HepG2 (cell line): ENCODE results near the gene C2orf80. TPM values are rescaled to one million over a fixed set of nuclear protein-coding genes. Genes with fewer than 3 reads are reported as not detected.

ENCODE experiments used
- HNRNPUL1 ChIP-seq: fragments of 200-400 bp; formaldehyde crosslinking; IDR thresholded peaks from 2 replicates; pipeline ENCODE4 v1.6.1; 2017; ENCODE audit warnings: low read depth, mild to moderate bottlenecking, low read length, moderate library complexity
- ISL2 ChIP-seq: sonication (generic); formaldehyde crosslinking; IDR thresholded peaks from 2 replicates; pipeline ENCODE4 v1.5.0; 2020; ENCODE audit warnings: missing genetic modification reagents
- MAF1 ChIP-seq: sonication (generic); formaldehyde crosslinking; IDR thresholded peaks from 2 replicates; pipeline ENCODE4 v1.5.0; 2020; ENCODE audit warnings: missing genetic modification reagents, borderline replicate concordance
- NCOA5 ChIP-seq: sonication (generic); formaldehyde crosslinking; IDR thresholded peaks from 2 replicates; pipeline ENCODE4 v1.4.0; 2020; ENCODE audit warnings: missing genetic modification reagents
- PATZ1 ChIP-seq: sonication (generic); formaldehyde crosslinking; IDR thresholded peaks from 2 replicates; pipeline ENCODE4 v1.4.0; 2020; ENCODE audit warnings: missing genetic modification reagents
- SAFB2 ChIP-seq: sonication (generic); formaldehyde crosslinking; IDR thresholded peaks from 2 replicates; pipeline ENCODE4 v1.5.1; 2020; ENCODE audit warnings: missing genetic modification reagents, low read depth, mild to moderate bottlenecking, borderline replicate concordance
- SNAPC5 ChIP-seq: sonication (generic); formaldehyde crosslinking; IDR thresholded peaks from 2 replicates; pipeline ENCODE4 v1.8.1; 2023; ENCODE audit warnings: mild to moderate bottlenecking, missing genetic modification reagents, borderline replicate concordance
- YY1 ChIP-seq: IDR thresholded peaks from 2 replicates; pipeline ENCODE4 v1.6.1; 2011; ENCODE audit warnings: low read length, low read depth, moderate library complexity, mild to moderate bottlenecking; ENCODE audit not compliant: insufficient read depth, insufficient replicate concordance
- ZC3H13 ChIP-seq: sonication (generic); formaldehyde crosslinking; IDR thresholded peaks from 2 replicates; pipeline ENCODE4 v1.8.1; 2023; ENCODE audit warnings: mild to moderate bottlenecking, missing genetic modification reagents, moderate library complexity
- ZFP37 ChIP-seq: sonication (generic); formaldehyde crosslinking; IDR thresholded peaks from 2 replicates; pipeline ENCODE4 v1.4.0; 2020; ENCODE audit warnings: missing genetic modification reagents, borderline replicate concordance
- ZIK1 ChIP-seq: sonication (generic); formaldehyde crosslinking; IDR thresholded peaks from 2 replicates; pipeline ENCODE4 v1.5.0; 2020; ENCODE audit warnings: mild to moderate bottlenecking, low read depth, missing genetic modification reagents, borderline replicate concordance
- ZNF329 ChIP-seq: sonication (generic); formaldehyde crosslinking; IDR thresholded peaks from 2 replicates; pipeline ENCODE4 v1.9.0; 2021; ENCODE audit warnings: low read depth, mild to moderate bottlenecking, missing genetic modification reagents
- ZNF333 ChIP-seq: sonication (generic); formaldehyde crosslinking; IDR thresholded peaks from 2 replicates; pipeline ENCODE4 v1.4.0; 2020; ENCODE audit warnings: mild to moderate bottlenecking, missing genetic modification reagents, borderline replicate concordance
- ZNF512 ChIP-seq: sonication (generic); formaldehyde crosslinking; IDR thresholded peaks from 2 replicates; pipeline ENCODE4 v1.4.0; 2020; ENCODE audit warnings: mild to moderate bottlenecking, missing genetic modification reagents
- ZNF552 ChIP-seq: sonication (generic); formaldehyde crosslinking; IDR thresholded peaks from 2 replicates; pipeline ENCODE4 v1.9.0; 2022; ENCODE audit warnings: missing genetic modification reagents, mild to moderate bottlenecking, borderline replicate concordance
- ZNF660 ChIP-seq: sonication (generic); formaldehyde crosslinking; IDR thresholded peaks from 2 replicates; pipeline ENCODE4 v1.5.1; 2020; ENCODE audit warnings: mild to moderate bottlenecking, low read depth, missing genetic modification reagents, borderline replicate concordance
- ZSCAN21 ChIP-seq: sonication (generic); formaldehyde crosslinking; IDR thresholded peaks from 2 replicates; pipeline ENCODE4 v1.8.0; 2022; ENCODE audit warnings: mild to moderate bottlenecking, missing genetic modification reagents, moderate library complexity, borderline replicate concordance
- ZSCAN29 ChIP-seq: sonication (generic); formaldehyde crosslinking; conservative IDR thresholded peaks from 2 replicates; pipeline ENCODE4 v1.4.0; 2020; ENCODE audit warnings: mild to moderate bottlenecking, missing genetic modification reagents
- polyA plus RNA-seq, 8 experiments: library from polyadenylated mRNA; depleted of rRNA in 3 of 8; stranded (reverse) in 7 of 8; unstranded in 1 of 8; fragments of >200 nt; fragmentation: Illumina TruSeq in 4 of 8; extraction: Trizol in 4 of 8; gene quantifications; 2 replicates each; pipeline versions ENCODE4 v1.2.1 to v1.2.3, GENCODE V29; 2011 to 2016; ENCODE audit warnings: low read depth in 4 of 8, missing spikeins in 1 of 8, mixed read lengths in 1 of 8; ENCODE audit not compliant: insufficient read depth in 1 of 8
- total RNA-seq, 5 experiments: library from RNA; depleted of rRNA; stranded (reverse); fragments of >200 nt; fragmentation: Illumina TruSeq; extraction: Trizol; gene quantifications; 2 replicates each; pipeline ENCODE4 v1.2.3, GENCODE V29; 2016; ENCODE audit warnings: low read depth in 1 of 5
- TF ChIP-seq, protein P1 (sequence below): sonication (generic); formaldehyde crosslinking; conservative IDR thresholded peaks from 2 replicates; pipeline ENCODE4 v1.4.0; 2020; ENCODE audit warnings: mild to moderate bottlenecking, missing genetic modification reagents, moderate library complexity
- TF ChIP-seq, protein P2 (sequence below): sonication (generic); formaldehyde crosslinking; IDR thresholded peaks from 2 replicates; pipeline ENCODE4 v1.5.1; 2020; ENCODE audit warnings: mild to moderate bottlenecking, missing genetic modification reagents, borderline replicate concordance

The C2orf80 gene
- total and polyA plus RNA-seq, 2 of the 13 experiments (the other 11 are each of a cell fraction or from before 2014, with no cell fraction given) = not detected

GRCh38 chr2:208179028-208179609 is 10.7 kb downstream of the C2orf80 start (continued):
- TF ChIP-seq YY1 = no peak
- TF ChIP-seq ZSCAN29 (CRISPR knock-in tag) = no peak
- no peak for TF ChIP-seq SAFB2 (CRISPR knock-in tag)
- TF ChIP-seq ZNF552 (CRISPR knock-in tag) = no peak
- no peak for TF ChIP-seq ZFP37 (CRISPR knock-in tag)
- no peak for TF ChIP-seq MAF1 (CRISPR knock-in tag)
- peak; percentile 96 for TF ChIP-seq PATZ1 (CRISPR knock-in tag)
- no peak for TF ChIP-seq ZSCAN21
- TF ChIP-seq ZIK1 (CRISPR knock-in tag) = no peak
- TF ChIP-seq ZNF660 = no peak
- no peak for TF ChIP-seq ZC3H13
- TF ChIP-seq ISL2 = peak; percentile 46; the same call in 1 of the 2 replicates
- no peak for TF ChIP-seq SNAPC5 (CRISPR knock-in tag)
- TF ChIP-seq NCOA5 (CRISPR knock-in tag) = no peak
- TF ChIP-seq, protein P1, sequence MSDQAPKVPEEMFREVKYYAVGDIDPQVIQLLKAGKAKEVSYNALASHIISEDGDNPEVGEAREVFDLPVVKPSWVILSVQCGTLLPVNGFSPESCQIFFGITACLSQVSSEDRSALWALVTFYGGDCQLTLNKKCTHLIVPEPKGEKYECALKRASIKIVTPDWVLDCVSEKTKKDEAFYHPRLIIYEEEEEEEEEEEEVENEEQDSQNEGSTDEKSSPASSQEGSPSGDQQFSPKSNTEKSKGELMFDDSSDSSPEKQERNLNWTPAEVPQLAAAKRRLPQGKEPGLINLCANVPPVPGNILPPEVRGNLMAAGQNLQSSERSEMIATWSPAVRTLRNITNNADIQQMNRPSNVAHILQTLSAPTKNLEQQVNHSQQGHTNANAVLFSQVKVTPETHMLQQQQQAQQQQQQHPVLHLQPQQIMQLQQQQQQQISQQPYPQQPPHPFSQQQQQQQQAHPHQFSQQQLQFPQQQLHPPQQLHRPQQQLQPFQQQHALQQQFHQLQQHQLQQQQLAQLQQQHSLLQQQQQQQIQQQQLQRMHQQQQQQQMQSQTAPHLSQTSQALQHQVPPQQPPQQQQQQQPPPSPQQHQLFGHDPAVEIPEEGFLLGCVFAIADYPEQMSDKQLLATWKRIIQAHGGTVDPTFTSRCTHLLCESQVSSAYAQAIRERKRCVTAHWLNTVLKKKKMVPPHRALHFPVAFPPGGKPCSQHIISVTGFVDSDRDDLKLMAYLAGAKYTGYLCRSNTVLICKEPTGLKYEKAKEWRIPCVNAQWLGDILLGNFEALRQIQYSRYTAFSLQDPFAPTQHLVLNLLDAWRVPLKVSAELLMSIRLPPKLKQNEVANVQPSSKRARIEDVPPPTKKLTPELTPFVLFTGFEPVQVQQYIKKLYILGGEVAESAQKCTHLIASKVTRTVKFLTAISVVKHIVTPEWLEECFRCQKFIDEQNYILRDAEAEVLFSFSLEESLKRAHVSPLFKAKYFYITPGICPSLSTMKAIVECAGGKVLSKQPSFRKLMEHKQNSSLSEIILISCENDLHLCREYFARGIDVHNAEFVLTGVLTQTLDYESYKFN (CRISPR knock-in tag) = 0 out of 2 replicates have a peak, but pooled peaks have one; percentile 37
- TF ChIP-seq ZNF512 = no peak
- no peak for TF ChIP-seq ZNF329 (CRISPR knock-in tag)
- TF ChIP-seq, protein P2, sequence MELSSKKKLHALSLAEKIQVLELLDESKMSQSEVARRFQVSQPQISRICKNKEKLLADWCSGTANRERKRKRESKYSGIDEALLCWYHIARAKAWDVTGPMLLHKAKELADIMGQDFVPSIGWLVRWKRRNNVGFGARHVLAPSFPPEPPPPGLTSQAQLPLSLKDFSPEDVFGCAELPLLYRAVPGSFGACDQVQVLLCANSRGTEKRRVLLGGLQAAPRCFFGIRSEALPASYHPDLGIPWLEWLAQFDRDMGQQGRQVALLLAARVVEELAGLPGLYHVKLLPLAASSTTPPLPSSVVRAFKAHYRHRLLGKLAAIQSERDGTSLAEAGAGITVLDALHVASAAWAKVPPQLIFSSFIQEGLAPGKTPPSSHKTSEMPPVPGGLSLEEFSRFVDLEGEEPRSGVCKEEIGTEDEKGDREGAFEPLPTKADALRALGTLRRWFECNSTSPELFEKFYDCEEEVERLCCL (CRISPR knock-in tag) = no peak
- TF ChIP-seq HNRNPUL1 = no peak
- TF ChIP-seq ZNF333 (CRISPR knock-in tag) = no peak
